HL-60 (cell line): ENCODE measurements around the gene TXNRD2.

Source experiments
- DNase-seq, 2 experiments: peaks; one replicate each; pipeline ENCODE4 v3.0.0-alpha.2; 2010 to 2020; ENCODE audit warnings: low read depth in 1 of 2, low spot score in 1 of 2
- H3K27ac ChIP-seq: fragments of 250-450 bp; sonication (Bioruptor Pico); replicated peaks from 2 replicates; pipeline ENCODE4 v1.5.1; 2020; ENCODE audit warnings: mild to moderate bottlenecking, moderate library complexity
- H3K27me3 ChIP-seq: fragments of 250-450 bp; sonication (Bioruptor Pico); 2 replicates; pipeline ENCODE4 v1.5.1; 2021; ENCODE audit warnings: mild to moderate bottlenecking, moderate library complexity; ENCODE audit not compliant: insufficient read depth, poor library complexity, severe bottlenecking
- H3K4me3 ChIP-seq: replicated peaks from 2 replicates; pipeline ENCODE4 v1.5.1; 2011; ENCODE audit warnings: mild to moderate bottlenecking, control low read depth, low read length; ENCODE audit not compliant: insufficient read depth
- GABPA ChIP-seq: IDR thresholded peaks from 2 replicates; pipeline ENCODE4 v1.6.1; 2012; ENCODE audit warnings: low read depth
- POLR2AphosphoS5 ChIP-seq: IDR thresholded peaks from 2 replicates; pipeline ENCODE4 v1.6.1; 2012; ENCODE audit warnings: low read depth
- REST ChIP-seq: IDR thresholded peaks from 2 replicates; pipeline ENCODE4 v1.6.1; 2012; ENCODE audit warnings: low read depth; ENCODE audit not compliant: insufficient replicate concordance
- SPI1 ChIP-seq: IDR thresholded peaks from 2 replicates; pipeline ENCODE4 v1.6.1; 2012; ENCODE audit warnings: low read depth, mild to moderate bottlenecking, borderline replicate concordance
- TF ChIP-seq, protein P1 (sequence below): IDR thresholded peaks from one replicate; pipeline ENCODE4 v1.5.1; 2011; ENCODE audit warnings: low read length, control low read depth, inconsistent platforms; ENCODE audit not compliant: insufficient read depth

Gene TXNRD2

DNA sequence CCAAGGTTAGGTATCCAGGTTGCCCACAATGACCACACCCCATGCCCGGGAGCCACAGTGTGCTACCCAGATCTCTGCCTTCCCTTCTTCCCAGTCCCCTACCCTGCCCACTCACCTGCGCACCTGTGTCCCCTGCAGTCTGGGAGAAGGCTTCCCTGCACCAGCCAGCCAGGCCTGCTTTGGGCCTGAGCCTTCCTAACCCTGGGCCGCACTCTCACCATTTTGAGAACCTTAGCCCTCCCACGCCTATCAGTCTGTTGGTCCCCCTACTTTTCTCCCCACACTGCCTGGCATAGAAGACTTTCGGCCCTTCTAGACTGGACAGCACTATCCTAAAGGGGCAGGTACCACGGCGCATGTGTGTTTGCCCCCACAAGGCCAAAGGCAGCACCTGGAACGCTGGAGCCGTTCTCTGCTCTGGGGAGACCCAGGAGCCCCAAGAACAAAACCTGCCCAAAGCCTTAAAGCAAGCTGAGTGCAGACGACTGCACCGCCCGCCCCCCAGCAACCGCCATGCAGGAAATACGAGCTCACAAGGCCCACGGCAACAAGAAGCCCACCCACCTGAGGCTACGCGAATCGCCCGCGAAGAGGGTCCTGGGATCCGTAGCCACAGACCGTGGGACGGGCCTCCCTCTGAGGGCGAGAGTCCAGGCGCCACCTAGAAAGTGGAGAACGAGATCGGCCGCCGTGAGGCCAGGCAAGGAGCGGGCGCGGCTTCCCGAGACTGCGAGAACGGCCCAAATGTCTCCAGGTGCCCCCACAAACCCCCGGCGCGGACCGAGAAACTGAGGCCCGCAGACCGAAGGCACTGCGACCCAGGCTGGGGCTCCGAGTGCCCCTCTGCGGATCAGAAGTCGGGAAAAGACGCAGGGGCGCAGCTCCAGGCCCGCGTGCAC is 87.5 kb downstream of the TXNRD2 start:
- H3K27me3 ChIP-seq: no peaks in the 10 kb centered on the region
- peak overlapping the region; percentile 98 for H3K27ac ChIP-seq
- DNase-seq: no peak
- peak overlapping the region; percentile 90 for H3K4me3 ChIP-seq
- peak; percentile 32 for TF ChIP-seq REST
- no peak for TF ChIP-seq POLR2AphosphoS5

DNA sequence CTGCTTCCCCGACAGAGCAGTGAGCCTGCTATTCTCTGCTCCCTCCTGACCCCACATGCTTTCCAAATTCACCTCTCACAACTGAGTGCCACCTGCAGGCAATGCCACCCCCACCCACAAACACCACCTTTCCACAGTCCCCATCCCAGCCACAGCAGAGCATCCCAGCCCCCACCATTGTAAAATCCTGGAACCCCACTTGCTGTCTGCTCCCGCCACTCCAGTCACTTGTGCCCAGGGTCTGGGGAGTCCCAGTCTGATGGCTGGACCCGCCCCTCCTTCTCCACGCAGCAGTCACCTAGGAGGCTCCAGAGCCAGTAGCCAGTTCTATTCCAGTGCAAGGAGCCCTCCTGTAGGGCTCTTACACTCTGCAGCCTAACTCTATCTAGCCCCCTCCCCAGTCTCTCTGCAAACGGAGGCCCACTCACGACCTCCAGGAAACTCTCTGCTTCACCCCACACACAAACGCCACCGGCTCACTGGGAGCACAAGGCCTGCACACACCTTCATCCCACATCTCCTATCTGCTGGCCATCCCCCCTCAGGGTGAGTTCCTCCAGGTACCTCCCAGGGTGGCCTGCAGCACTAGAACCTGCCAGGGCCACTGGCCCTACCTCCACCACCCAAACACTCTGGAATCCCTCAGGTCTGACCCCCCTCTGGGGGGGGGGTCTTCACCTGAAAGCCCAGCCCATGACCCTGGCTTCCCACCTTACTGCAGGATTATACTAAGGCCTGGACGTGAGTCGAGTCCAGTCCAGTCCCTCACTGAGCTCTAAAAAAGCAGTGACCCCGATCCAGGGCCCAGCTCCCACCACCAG is 88.3 kb downstream of the TXNRD2 start:
- Histone ChIP-seq H3K27me3 (no peaks in the 10 kb centered on the region), H3K4me3 (peak overlapping the region; percentile 90), H3K27ac (peak overlapping the region; percentile 98)
- TF ChIP-seq SPI1: no peak
- TF ChIP-seq GABPA: no peak
- no peak for TF ChIP-seq POLR2AphosphoS5
- TF ChIP-seq REST: no peak
- TF ChIP-seq, protein P1, sequence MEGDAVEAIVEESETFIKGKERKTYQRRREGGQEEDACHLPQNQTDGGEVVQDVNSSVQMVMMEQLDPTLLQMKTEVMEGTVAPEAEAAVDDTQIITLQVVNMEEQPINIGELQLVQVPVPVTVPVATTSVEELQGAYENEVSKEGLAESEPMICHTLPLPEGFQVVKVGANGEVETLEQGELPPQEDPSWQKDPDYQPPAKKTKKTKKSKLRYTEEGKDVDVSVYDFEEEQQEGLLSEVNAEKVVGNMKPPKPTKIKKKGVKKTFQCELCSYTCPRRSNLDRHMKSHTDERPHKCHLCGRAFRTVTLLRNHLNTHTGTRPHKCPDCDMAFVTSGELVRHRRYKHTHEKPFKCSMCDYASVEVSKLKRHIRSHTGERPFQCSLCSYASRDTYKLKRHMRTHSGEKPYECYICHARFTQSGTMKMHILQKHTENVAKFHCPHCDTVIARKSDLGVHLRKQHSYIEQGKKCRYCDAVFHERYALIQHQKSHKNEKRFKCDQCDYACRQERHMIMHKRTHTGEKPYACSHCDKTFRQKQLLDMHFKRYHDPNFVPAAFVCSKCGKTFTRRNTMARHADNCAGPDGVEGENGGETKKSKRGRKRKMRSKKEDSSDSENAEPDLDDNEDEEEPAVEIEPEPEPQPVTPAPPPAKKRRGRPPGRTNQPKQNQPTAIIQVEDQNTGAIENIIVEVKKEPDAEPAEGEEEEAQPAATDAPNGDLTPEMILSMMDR: no peak
- DNase-seq: no peak

DNA sequence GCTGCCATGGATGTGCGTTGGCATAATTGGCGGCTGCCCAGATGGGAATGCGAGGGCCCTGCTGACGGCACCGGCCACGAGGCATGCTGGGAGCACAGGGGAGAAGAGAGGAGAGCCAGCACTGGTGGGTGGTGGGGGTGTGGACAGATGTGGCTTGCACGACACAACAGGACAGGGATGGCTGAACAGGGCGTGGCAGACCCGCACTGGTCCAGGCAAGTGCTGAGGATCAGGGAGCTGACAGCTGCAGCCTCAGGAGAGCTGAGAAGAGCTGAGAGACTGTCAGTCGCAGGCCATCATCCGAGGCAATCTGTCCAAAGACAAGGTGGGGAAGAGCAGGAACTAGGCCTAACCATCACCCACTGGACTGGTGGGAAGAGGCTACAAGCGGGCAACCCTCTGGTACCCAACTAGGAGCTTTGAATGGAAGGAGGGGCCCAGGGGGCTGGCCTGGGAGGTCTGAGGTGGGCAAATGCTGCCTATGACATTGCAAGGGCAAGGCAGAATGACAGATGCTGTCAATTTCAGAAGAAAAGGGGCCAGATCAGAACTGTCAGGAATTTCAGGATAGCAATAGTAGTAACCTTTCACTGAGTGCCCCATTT is 89.3 kb downstream of the TXNRD2 start:
- TF ChIP-seq SPI1: no peak
- TF ChIP-seq POLR2AphosphoS5: no peak
- TF ChIP-seq GABPA: no peak
- TF ChIP-seq, protein P1: no peak
- no peak for TF ChIP-seq REST
- Histone ChIP-seq H3K4me3 (no peak overlapping the region), H3K27ac (no peak overlapping the region), H3K27me3 (no peaks in the 10 kb centered on the region)
- DNase-seq: no peak
